ENCODE data around the gene SPTBN5.

Gene SPTBN5

GRCh38 chr15:41820791-41821423 lies 72.9 kb downstream of the SPTBN5 start:
- TF ChIP-seq FOXP2 (optimal IDR thresholded peaks at IDR 0.05; ENCODE audit: borderline replicate concordance, extremely low read depth, extremely low read length, insufficient read depth) (no peak), SIN3A (IDR thresholded peaks at IDR 0.05; ENCODE audit: borderline replicate concordance, insufficient read depth, low read length) (no peak), TAF1 (IDR thresholded peaks at IDR 0.05; ENCODE audit: borderline replicate concordance, insufficient read depth, low read length) (no peak), POLR2AphosphoS5 (IDR thresholded peaks at IDR 0.05; ENCODE audit: low read depth, low read length) (no peak), REST (IDR thresholded peaks at IDR 0.05; ENCODE audit: insufficient read depth in 1 of 2, low read depth in 2 of 2, low read length in 2 of 2) (no peak)

- TF ChIP-seq POLR2AphosphoS5 (IDR thresholded peaks at IDR 0.05; ENCODE audit: low read depth, low read length) (no peak), SIN3A (IDR thresholded peaks at IDR 0.05; ENCODE audit: borderline replicate concordance, insufficient read depth, low read length) (no peak), FOXP2 (optimal IDR thresholded peaks at IDR 0.05; ENCODE audit: borderline replicate concordance, extremely low read depth, extremely low read length, insufficient read depth) (no peak), TAF1 (IDR thresholded peaks at IDR 0.05; ENCODE audit: borderline replicate concordance, insufficient read depth, low read length) (no peak), REST (IDR thresholded peaks at IDR 0.05; ENCODE audit: insufficient read depth in 1 of 2, low read depth in 2 of 2, low read length in 2 of 2) (no peak)
Observed at GRCh38 chr15:41819455-41820050, 74.3 kb downstream of the SPTBN5 start.

- TF ChIP-seq SIN3A (IDR thresholded peaks at IDR 0.05; ENCODE audit: borderline replicate concordance, insufficient read depth, low read length), result no peak
- no peak for TF ChIP-seq POLR2AphosphoS5 (IDR thresholded peaks at IDR 0.05; ENCODE audit: low read depth, low read length)
- TF ChIP-seq REST (IDR thresholded peaks at IDR 0.05; ENCODE audit: insufficient read depth in 1 of 2, low read depth in 2 of 2, low read length in 2 of 2), result no peak
- TF ChIP-seq TAF1 (IDR thresholded peaks at IDR 0.05; ENCODE audit: borderline replicate concordance, insufficient read depth, low read length), result no peak
- TF ChIP-seq FOXP2 (optimal IDR thresholded peaks at IDR 0.05; ENCODE audit: borderline replicate concordance, extremely low read depth, extremely low read length, insufficient read depth), result no peak
Observed at GRCh38 chr15:41817781-41818180, 76.1 kb downstream of the SPTBN5 start.

- TF ChIP-seq SIN3A (IDR thresholded peaks at IDR 0.05; ENCODE audit: borderline replicate concordance, insufficient read depth, low read length) (no peak), POLR2AphosphoS5 (IDR thresholded peaks at IDR 0.05; ENCODE audit: low read depth, low read length) (no peak), REST (IDR thresholded peaks at IDR 0.05; ENCODE audit: insufficient read depth in 1 of 2, low read depth in 2 of 2, low read length in 2 of 2) (no peak), TAF1 (IDR thresholded peaks at IDR 0.05; ENCODE audit: borderline replicate concordance, insufficient read depth, low read length) (no peak), FOXP2 (optimal IDR thresholded peaks at IDR 0.05; ENCODE audit: borderline replicate concordance, extremely low read depth, extremely low read length, insufficient read depth) (no peak)
Observed at GRCh38 chr15:41817327-41817726, 76.5 kb downstream of the SPTBN5 start.
